ENCODE results near the gene WDR33.
A peak's percentile ranks its signal among the peaks of the same experiment; 100 is the strongest.
"Not testable (repeated sequence)": the region's sequence is repeated elsewhere in the genome, so short reads cannot be mapped to it uniquely, and the experiment has no call there.

The WDR33 gene

GRCh38 chr2:127805491-127805890 is 5.5 kb downstream of the WDR33 start:
- Histone ChIP-seq H2BK5ac (ENCODE audit: low read depth, low read length, poor library complexity) (no peak overlapping the region), H4K91ac (ENCODE audit: low read depth, low read length) (no peak overlapping the region), H3K18ac (ENCODE audit: low read length) (no peak overlapping the region), H3K4ac (ENCODE audit: low read depth, low read length) (peak overlapping the region; percentile 84), H3K9ac (ENCODE audit: low read length) (no peak overlapping the region), H3K14ac (ENCODE audit: low read length) (no peak overlapping the region), H2AFZ (ENCODE audit: insufficient read depth, low read length, poor library complexity) (no peak overlapping the region), H2BK12ac (ENCODE audit: low read length) (no peak overlapping the region), H2AK5ac (ENCODE audit: low read length) (no peak overlapping the region), H3K79me1 (ENCODE audit: low read length) (peaks cover 1% of the 10 kb centered on the region), H3K27me3 (ENCODE audit: insufficient read depth, low read length) (no peaks in the 10 kb centered on the region), H3K27ac (ENCODE audit: low read depth, low read length) (no peak overlapping the region), H3K4me1 (ENCODE audit: control insufficient read depth in 1 of 2, insufficient read depth in 2 of 2, low read length in 2 of 2) (peaks cover 0 to 3% of the 10 kb centered on the region in 2 experiments), H4K12ac (ENCODE audit: low read depth, low read length) (no peak overlapping the region), H3K36me3 (ENCODE audit: control insufficient read depth in 1 of 2, insufficient read depth in 2 of 2, low read length in 2 of 2) (peaks cover 3 to 5% of the 10 kb centered on the region in 2 experiments), H4K8ac (ENCODE audit: low read depth, low read length) (no peak overlapping the region), H3K4me3 (ENCODE audit: low read depth, low read length) (no peak overlapping the region), H3K4me2 (ENCODE audit: low read length) (no peak overlapping the region), H3K79me2 (ENCODE audit: control insufficient read depth, insufficient read depth, low read length, poor library complexity) (peaks cover 20% of the 10 kb centered on the region), H3K23ac (ENCODE audit: low read length) (no peak overlapping the region), H3K9me3 (ENCODE audit: insufficient read depth, low read depth, low read length) (no peaks in the 10 kb centered on the region), H2BK120ac (ENCODE audit: insufficient read depth, low read length, poor library complexity) (no peak overlapping the region)
- WGBS (ENCODE audit: extremely low coverage, insufficient coverage, insufficient read length): no CpG with 5 or more reads among the region's 6 CpGs
- DNase-seq: peak in 1 of 2 donors; percentile 18

GRCh38 chr2:127799926-127800325 is 11.0 kb downstream of the WDR33 start:
- Histone ChIP-seq H3K23ac (ENCODE audit: low read length) (no peak overlapping the region), H3K4me1 (ENCODE audit: control insufficient read depth in 1 of 2, insufficient read depth in 2 of 2, low read length in 2 of 2) (no peaks in the 10 kb centered on the region), H3K79me2 (ENCODE audit: control insufficient read depth, insufficient read depth, low read length, poor library complexity) (peaks cover 19% of the 10 kb centered on the region), H3K4me3 (ENCODE audit: low read depth, low read length) (no peak overlapping the region), H2BK12ac (ENCODE audit: low read length) (no peak overlapping the region), H4K91ac (ENCODE audit: low read depth, low read length) (no peak overlapping the region), H3K9me3 (ENCODE audit: insufficient read depth, low read depth, low read length) (no peaks in the 10 kb centered on the region), H3K36me3 (ENCODE audit: control insufficient read depth in 1 of 2, insufficient read depth in 2 of 2, low read length in 2 of 2) (peaks cover 1 to 10% of the 10 kb centered on the region in 2 experiments), H3K27me3 (ENCODE audit: insufficient read depth, low read length) (no peaks in the 10 kb centered on the region), H3K9ac (ENCODE audit: low read length) (no peak overlapping the region), H3K27ac (ENCODE audit: low read depth, low read length) (no peak overlapping the region), H3K4me2 (ENCODE audit: low read length) (no peak overlapping the region), H4K8ac (ENCODE audit: low read depth, low read length) (no peak overlapping the region), H3K18ac (ENCODE audit: low read length) (no peak overlapping the region), H2BK120ac (ENCODE audit: insufficient read depth, low read length, poor library complexity) (no peak overlapping the region), H2AFZ (ENCODE audit: insufficient read depth, low read length, poor library complexity) (no peak overlapping the region), H4K12ac (ENCODE audit: low read depth, low read length) (no peak overlapping the region), H3K79me1 (ENCODE audit: low read length) (no peaks in the 10 kb centered on the region), H2AK5ac (ENCODE audit: low read length) (no peak overlapping the region), H3K4ac (ENCODE audit: low read depth, low read length) (peak overlapping the region; percentile 76), H3K14ac (ENCODE audit: low read length) (no peak overlapping the region), H2BK5ac (ENCODE audit: low read depth, low read length, poor library complexity) (no peak overlapping the region)
- no peak for DNase-seq
- no CpG with 5 or more reads among the region's 3 CpGs for WGBS (ENCODE audit: extremely low coverage, insufficient coverage, insufficient read length)

- no peaks in the 10 kb centered on the region for H3K9me3 ChIP-seq (ENCODE audit: insufficient read depth, low read depth, low read length)
- H3K27ac ChIP-seq (ENCODE audit: low read depth, low read length): no peak overlapping the region
- no peak overlapping the region for H3K4me2 ChIP-seq (ENCODE audit: low read length)
- H2BK120ac ChIP-seq (ENCODE audit: insufficient read depth, low read length, poor library complexity): no peak overlapping the region
- peaks cover 14% of the 10 kb centered on the region for H3K79me2 ChIP-seq (ENCODE audit: control insufficient read depth, insufficient read depth, low read length, poor library complexity)
- H3K79me1 ChIP-seq (ENCODE audit: low read length): no peaks in the 10 kb centered on the region
- no peak overlapping the region for H2BK5ac ChIP-seq (ENCODE audit: low read depth, low read length, poor library complexity)
- no peak overlapping the region for H3K14ac ChIP-seq (ENCODE audit: low read length)
- H3K23ac ChIP-seq (ENCODE audit: low read length): no peak overlapping the region
- H4K8ac ChIP-seq (ENCODE audit: low read depth, low read length): no peak overlapping the region
- H3K4me3 ChIP-seq (ENCODE audit: low read depth, low read length): no peak overlapping the region
- no peak overlapping the region for H3K18ac ChIP-seq (ENCODE audit: low read length)
- no peak overlapping the region for H2AFZ ChIP-seq (ENCODE audit: insufficient read depth, low read length, poor library complexity)
- peaks cover 0 to 5% of the 10 kb centered on the region in 2 experiments for H3K36me3 ChIP-seq (ENCODE audit: control insufficient read depth in 1 of 2, insufficient read depth in 2 of 2, low read length in 2 of 2)
- no peak overlapping the region for H2BK12ac ChIP-seq (ENCODE audit: low read length)
- no peak for DNase-seq
- H2AK5ac ChIP-seq (ENCODE audit: low read length): no peak overlapping the region
- no peaks in the 10 kb centered on the region for H3K4me1 ChIP-seq (ENCODE audit: control insufficient read depth in 1 of 2, insufficient read depth in 2 of 2, low read length in 2 of 2)
- no peak overlapping the region for H4K91ac ChIP-seq (ENCODE audit: low read depth, low read length)
- no peaks in the 10 kb centered on the region for H3K27me3 ChIP-seq (ENCODE audit: insufficient read depth, low read length)
- WGBS (ENCODE audit: extremely low coverage, insufficient coverage, insufficient read length): no CpG with 5 or more reads among the region's 2 CpGs
- peak overlapping the region; percentile 96 for H3K4ac ChIP-seq (ENCODE audit: low read depth, low read length)
- H3K9ac ChIP-seq (ENCODE audit: low read length): no peak overlapping the region
- no peak overlapping the region for H4K12ac ChIP-seq (ENCODE audit: low read depth, low read length)
Measured at GRCh38 chr2:127796389-127796788, 14.6 kb downstream of the WDR33 start.

- H3K4me1 ChIP-seq (ENCODE audit: control insufficient read depth in 1 of 2, insufficient read depth in 2 of 2, low read length in 2 of 2); H4K8ac ChIP-seq (ENCODE audit: low read depth, low read length); H3K18ac ChIP-seq (ENCODE audit: low read length); H3K9ac ChIP-seq (ENCODE audit: low read length); H2BK5ac ChIP-seq (ENCODE audit: low read depth, low read length, poor library complexity); H3K23ac ChIP-seq (ENCODE audit: low read length); H3K9me3 ChIP-seq (ENCODE audit: insufficient read depth, low read depth, low read length); H4K91ac ChIP-seq (ENCODE audit: low read depth, low read length); H3K79me1 ChIP-seq (ENCODE audit: low read length); H3K36me3 ChIP-seq (ENCODE audit: control insufficient read depth in 1 of 2, insufficient read depth in 2 of 2, low read length in 2 of 2); H2AFZ ChIP-seq (ENCODE audit: insufficient read depth, low read length, poor library complexity); H3K27ac ChIP-seq (ENCODE audit: low read depth, low read length); H4K12ac ChIP-seq (ENCODE audit: low read depth, low read length); H3K4me2 ChIP-seq (ENCODE audit: low read length); H2AK5ac ChIP-seq (ENCODE audit: low read length); H2BK120ac ChIP-seq (ENCODE audit: insufficient read depth, low read length, poor library complexity); H2BK12ac ChIP-seq (ENCODE audit: low read length); H3K4ac ChIP-seq (ENCODE audit: low read depth, low read length); H3K14ac ChIP-seq (ENCODE audit: low read length); H3K27me3 ChIP-seq (ENCODE audit: insufficient read depth, low read length); DNase-seq; H3K4me3 ChIP-seq (ENCODE audit: low read depth, low read length): not testable (repeated sequence)
- no CpG with 5 or more reads among the region's 6 CpGs for WGBS (ENCODE audit: extremely low coverage, insufficient coverage, insufficient read length)
- peaks cover 12% of the 10 kb centered on the region for H3K79me2 ChIP-seq (ENCODE audit: control insufficient read depth, insufficient read depth, low read length, poor library complexity)
Measured at GRCh38 chr2:127794901-127795300, 16.1 kb downstream of the WDR33 start.

Data from trophoblast cell (in vitro differentiated cells and primary cell).